GM12878 (cell line): ENCODE data around the gene CSRNP2. TPM values are rescaled to one million over a fixed set of nuclear protein-coding genes. Genes with fewer than 3 reads are reported as not detected.

Experiments
- ASH2L ChIP-seq: fragments of 300-600, 200-600 bp; sonication (generic); IDR thresholded peaks from 2 replicates; pipeline ENCODE4 v1.6.1; 2017; ENCODE audit warnings: low read depth, mild to moderate bottlenecking, borderline replicate concordance
- BACH1 ChIP-seq: fragments of 450-650 bp; IDR thresholded peaks from 2 replicates; pipeline ENCODE4 v1.6.1; 2017; ENCODE audit warnings: mild to moderate bottlenecking, borderline replicate concordance
- BCL11A ChIP-seq: IDR thresholded peaks from 2 replicates; pipeline ENCODE4 v1.6.1; 2011; ENCODE audit warnings: low read depth, low read length
- CBX5 ChIP-seq: sonication (generic); IDR thresholded peaks from 2 replicates; pipeline ENCODE4 v1.6.1; 2016; ENCODE audit warnings: low read depth, moderate library complexity, mild to moderate bottlenecking, inconsistent platforms
- CHD1 ChIP-seq: IDR thresholded peaks from 2 replicates; pipeline ENCODE4 v1.6.1; 2012; ENCODE audit warnings: low read depth, low read length, improper control_type of control experiment
- ESRRA ChIP-seq: IDR thresholded peaks from 2 replicates; pipeline ENCODE4 v1.6.1; 2012; ENCODE audit warnings: mild to moderate bottlenecking, low read length, improper control_type of control experiment
- ETV6 ChIP-seq, 2 experiments: fragments of 450-650 bp in 1 of 2; IDR thresholded peaks in 1 of 2; conservative IDR thresholded peaks in 1 of 2; 2 replicates each; pipeline ENCODE4 v1.6.1; 2014; ENCODE audit warnings: antibody characterized with exemption in 1 of 2, borderline replicate concordance in 1 of 2, low read depth in 1 of 2, mild to moderate bottlenecking in 1 of 2, moderate library complexity in 1 of 2
- HDAC6 ChIP-seq: fragments of 200-600 bp; sonication (generic); IDR thresholded peaks from one replicate; pipeline ENCODE4 v1.8.0; 2017; ENCODE audit warnings: antibody characterized with exemption; ENCODE audit not compliant: unreplicated experiment
- MYC ChIP-seq: IDR thresholded peaks from 2 replicates; pipeline ENCODE4 v1.6.1; 2011; ENCODE audit warnings: mild to moderate bottlenecking, low read length, moderate library complexity, inconsistent platforms; ENCODE audit not compliant: insufficient read depth, insufficient replicate concordance, insufficient read length, severe bottlenecking
- POLR2A ChIP-seq: IDR thresholded peaks from 2 replicates; pipeline ENCODE4 v1.6.1; 2011; ENCODE audit warnings: low read depth, mild to moderate bottlenecking, low read length
- RB1 ChIP-seq: fragments of 450-650 bp; formaldehyde crosslinking; IDR thresholded peaks from 2 replicates; pipeline ENCODE4 v1.6.1; 2017; ENCODE audit warnings: mild to moderate bottlenecking, borderline replicate concordance
- SIN3A ChIP-seq: IDR thresholded peaks from 2 replicates; pipeline ENCODE4 v1.6.1; 2012; ENCODE audit warnings: low read depth, low read length, improper control_type of control experiment
- SIX5 ChIP-seq: IDR thresholded peaks from 2 replicates; pipeline ENCODE4 v1.6.1; 2011; ENCODE audit warnings: mild to moderate bottlenecking, low read depth, low read length, moderate library complexity; ENCODE audit not compliant: severe bottlenecking
- TARDBP ChIP-seq: IDR thresholded peaks from 2 replicates; pipeline ENCODE4 v1.6.1; 2016; ENCODE audit warnings: borderline replicate concordance
- ZZZ3 ChIP-seq: IDR thresholded peaks from 2 replicates; pipeline ENCODE4 v1.6.1; 2011; ENCODE audit warnings: low read depth; ENCODE audit not compliant: control insufficient read depth, insufficient read length
- polyA plus RNA-seq, 11 experiments: library from polyadenylated mRNA; depleted of rRNA in 4 of 11; unstranded in 6 of 11; stranded (reverse) in 5 of 11; fragments of >200 nt; fragmentation: Nextera tagmentation in 4 of 11; fragmentation: Illumina TruSeq in 1 of 11; extraction: Ambion mirVana in 4 of 11; extraction: Trizol in 1 of 11; gene quantifications; 1 replicate in 1 of 11; 2 replicates in 10 of 11; pipeline versions ENCODE4 v1.2.1 to v1.2.3, GENCODE V29; 2011 to 2016; ENCODE audit warnings: inconsistent platforms in 2 of 11, missing spikeins in 2 of 11, low read depth in 1 of 11
- total RNA-seq, 4 experiments: library from RNA; depleted of rRNA in 3 of 4; stranded (reverse); fragments of >200 nt in 3 of 4; fragmentation: Illumina TruSeq in 1 of 4; extraction: Trizol in 1 of 4; gene quantifications; 2 replicates each; pipeline versions ENCODE4 v1.2.1 to v1.2.3, GENCODE V29; 2013 to 2021
- TF ChIP-seq, protein P1 (sequence below): IDR thresholded peaks from 2 replicates; pipeline ENCODE4 v1.6.1; 2011; ENCODE audit warnings: mild to moderate bottlenecking, low read depth, low read length, moderate library complexity; ENCODE audit not compliant: insufficient replicate concordance
- TF ChIP-seq, protein P2 (sequence below): IDR thresholded peaks from 2 replicates; pipeline ENCODE4 v1.6.1; 2012; ENCODE audit warnings: low read length, inconsistent platforms
- TF ChIP-seq, protein P3 (sequence below): IDR thresholded peaks from 2 replicates; pipeline ENCODE4 v1.6.1; 2011; ENCODE audit warnings: low read depth, low read length, improper control_type of control experiment, borderline replicate concordance
- TF ChIP-seq, protein P4 (sequence below): IDR thresholded peaks from 2 replicates; pipeline ENCODE4 v1.6.1; 2012; ENCODE audit warnings: improper control_type of control experiment, low read depth, low read length; ENCODE audit not compliant: insufficient replicate concordance

The CSRNP2 gene
- total and polyA plus RNA-seq, 10 of the 15 experiments (the other 5 are each of a cell fraction or from before 2014, with no cell fraction given): 1.2 to 12.1 (median 6.3) TPM

DNA sequence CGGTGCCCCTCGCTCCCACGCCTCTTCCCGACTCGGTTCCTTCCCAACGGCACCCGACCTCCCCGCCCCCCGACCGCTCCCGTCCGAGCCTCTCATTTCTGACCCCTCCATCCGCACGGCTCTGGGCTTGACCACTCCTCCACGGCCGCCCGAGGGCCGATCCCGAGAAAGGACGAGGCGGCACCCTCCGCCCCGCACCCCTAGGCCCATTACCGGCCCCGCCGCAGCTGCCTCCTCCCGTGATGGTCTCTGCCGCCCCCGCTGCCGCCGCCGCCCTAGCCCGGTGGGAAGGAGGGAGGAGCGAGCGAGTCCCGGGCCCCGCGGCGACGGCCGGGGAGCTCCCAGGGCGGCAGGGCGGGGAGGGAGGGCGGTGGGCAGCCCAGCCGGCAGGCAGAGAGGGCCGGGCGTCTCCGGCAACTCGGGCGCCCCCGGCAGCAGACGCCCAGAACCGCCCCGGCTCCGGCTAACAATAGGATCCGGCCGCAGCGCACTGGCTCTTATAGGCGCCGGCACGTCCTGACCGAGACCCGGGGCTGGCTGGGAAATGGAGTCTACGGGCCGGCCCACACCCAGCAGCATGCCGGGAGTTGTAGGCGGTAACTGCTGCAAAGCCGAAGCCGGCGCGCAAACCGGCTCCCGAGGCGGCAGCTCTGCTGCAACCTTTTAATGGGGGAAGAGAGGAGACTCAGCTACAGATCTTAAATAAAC is at the start of gene CSRNP2 (continued):
- TF ChIP-seq CBX5 (peak; percentile 89; the same call in 1 of the 2 replicates), TARDBP (peak; percentile 55; the same call in 1 of the 2 replicates), ETV6 (conservative IDR thresholded peaks at IDR 0.05 in 1 of 2, IDR thresholded peaks at IDR 0.05 in 1 of 2; ENCODE audit: borderline replicate concordance in 1 of 2, low read depth in 1 of 2) (no peak), SIN3A (no peak), POLR2A (peak; percentile 100), HDAC6 (peak; percentile 84), MYC (no peak), ASH2L (no peak), BCL11A (no peak), ESRRA (no peak), RB1 (peak; percentile 53; the same call in 1 of the 2 replicates), CHD1 (no peak), ZZZ3 (no peak), SIX5 (peak; percentile 93), BACH1 (peak; percentile 93)
- TF ChIP-seq, protein P1, sequence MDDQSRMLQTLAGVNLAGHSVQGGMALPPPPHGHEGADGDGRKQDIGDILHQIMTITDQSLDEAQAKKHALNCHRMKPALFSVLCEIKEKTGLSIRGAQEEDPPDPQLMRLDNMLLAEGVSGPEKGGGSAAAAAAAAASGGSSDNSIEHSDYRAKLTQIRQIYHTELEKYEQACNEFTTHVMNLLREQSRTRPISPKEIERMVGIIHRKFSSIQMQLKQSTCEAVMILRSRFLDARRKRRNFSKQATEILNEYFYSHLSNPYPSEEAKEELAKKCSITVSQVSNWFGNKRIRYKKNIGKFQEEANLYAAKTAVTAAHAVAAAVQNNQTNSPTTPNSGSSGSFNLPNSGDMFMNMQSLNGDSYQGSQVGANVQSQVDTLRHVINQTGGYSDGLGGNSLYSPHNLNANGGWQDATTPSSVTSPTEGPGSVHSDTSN: no peak
- TF ChIP-seq, protein P2, sequence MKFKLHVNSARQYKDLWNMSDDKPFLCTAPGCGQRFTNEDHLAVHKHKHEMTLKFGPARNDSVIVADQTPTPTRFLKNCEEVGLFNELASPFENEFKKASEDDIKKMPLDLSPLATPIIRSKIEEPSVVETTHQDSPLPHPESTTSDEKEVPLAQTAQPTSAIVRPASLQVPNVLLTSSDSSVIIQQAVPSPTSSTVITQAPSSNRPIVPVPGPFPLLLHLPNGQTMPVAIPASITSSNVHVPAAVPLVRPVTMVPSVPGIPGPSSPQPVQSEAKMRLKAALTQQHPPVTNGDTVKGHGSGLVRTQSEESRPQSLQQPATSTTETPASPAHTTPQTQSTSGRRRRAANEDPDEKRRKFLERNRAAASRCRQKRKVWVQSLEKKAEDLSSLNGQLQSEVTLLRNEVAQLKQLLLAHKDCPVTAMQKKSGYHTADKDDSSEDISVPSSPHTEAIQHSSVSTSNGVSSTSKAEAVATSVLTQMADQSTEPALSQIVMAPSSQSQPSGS: no peak
- TF ChIP-seq, protein P3, sequence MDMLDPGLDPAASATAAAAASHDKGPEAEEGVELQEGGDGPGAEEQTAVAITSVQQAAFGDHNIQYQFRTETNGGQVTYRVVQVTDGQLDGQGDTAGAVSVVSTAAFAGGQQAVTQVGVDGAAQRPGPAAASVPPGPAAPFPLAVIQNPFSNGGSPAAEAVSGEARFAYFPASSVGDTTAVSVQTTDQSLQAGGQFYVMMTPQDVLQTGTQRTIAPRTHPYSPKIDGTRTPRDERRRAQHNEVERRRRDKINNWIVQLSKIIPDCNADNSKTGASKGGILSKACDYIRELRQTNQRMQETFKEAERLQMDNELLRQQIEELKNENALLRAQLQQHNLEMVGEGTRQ: no peak
- TF ChIP-seq, protein P4, sequence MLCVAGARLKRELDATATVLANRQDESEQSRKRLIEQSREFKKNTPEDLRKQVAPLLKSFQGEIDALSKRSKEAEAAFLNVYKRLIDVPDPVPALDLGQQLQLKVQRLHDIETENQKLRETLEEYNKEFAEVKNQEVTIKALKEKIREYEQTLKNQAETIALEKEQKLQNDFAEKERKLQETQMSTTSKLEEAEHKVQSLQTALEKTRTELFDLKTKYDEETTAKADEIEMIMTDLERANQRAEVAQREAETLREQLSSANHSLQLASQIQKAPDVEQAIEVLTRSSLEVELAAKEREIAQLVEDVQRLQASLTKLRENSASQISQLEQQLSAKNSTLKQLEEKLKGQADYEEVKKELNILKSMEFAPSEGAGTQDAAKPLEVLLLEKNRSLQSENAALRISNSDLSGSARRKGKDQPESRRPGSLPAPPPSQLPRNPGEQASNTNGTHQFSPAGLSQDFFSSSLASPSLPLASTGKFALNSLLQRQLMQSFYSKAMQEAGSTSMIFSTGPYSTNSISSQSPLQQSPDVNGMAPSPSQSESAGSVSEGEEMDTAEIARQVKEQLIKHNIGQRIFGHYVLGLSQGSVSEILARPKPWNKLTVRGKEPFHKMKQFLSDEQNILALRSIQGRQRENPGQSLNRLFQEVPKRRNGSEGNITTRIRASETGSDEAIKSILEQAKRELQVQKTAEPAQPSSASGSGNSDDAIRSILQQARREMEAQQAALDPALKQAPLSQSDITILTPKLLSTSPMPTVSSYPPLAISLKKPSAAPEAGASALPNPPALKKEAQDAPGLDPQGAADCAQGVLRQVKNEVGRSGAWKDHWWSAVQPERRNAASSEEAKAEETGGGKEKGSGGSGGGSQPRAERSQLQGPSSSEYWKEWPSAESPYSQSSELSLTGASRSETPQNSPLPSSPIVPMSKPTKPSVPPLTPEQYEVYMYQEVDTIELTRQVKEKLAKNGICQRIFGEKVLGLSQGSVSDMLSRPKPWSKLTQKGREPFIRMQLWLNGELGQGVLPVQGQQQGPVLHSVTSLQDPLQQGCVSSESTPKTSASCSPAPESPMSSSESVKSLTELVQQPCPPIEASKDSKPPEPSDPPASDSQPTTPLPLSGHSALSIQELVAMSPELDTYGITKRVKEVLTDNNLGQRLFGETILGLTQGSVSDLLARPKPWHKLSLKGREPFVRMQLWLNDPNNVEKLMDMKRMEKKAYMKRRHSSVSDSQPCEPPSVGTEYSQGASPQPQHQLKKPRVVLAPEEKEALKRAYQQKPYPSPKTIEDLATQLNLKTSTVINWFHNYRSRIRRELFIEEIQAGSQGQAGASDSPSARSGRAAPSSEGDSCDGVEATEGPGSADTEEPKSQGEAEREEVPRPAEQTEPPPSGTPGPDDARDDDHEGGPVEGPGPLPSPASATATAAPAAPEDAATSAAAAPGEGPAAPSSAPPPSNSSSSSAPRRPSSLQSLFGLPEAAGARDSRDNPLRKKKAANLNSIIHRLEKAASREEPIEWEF: no peak
